Thoracic aorta (tissue), 2 donors: ENCODE data around the gene ARMH4. TPM values are rescaled to one million over a fixed set of nuclear protein-coding genes. Genes with fewer than 3 reads are reported as not detected.
A peak's percentile ranks its signal among the peaks of the same experiment; 100 is the strongest.

Source experiments
- ATAC-seq: fragments of 150-250 bp; one replicate; pipeline ENCODE4 v1.8.0; 2017; ENCODE audit warnings: low read depth; ENCODE audit not compliant: insufficient number of reproducible peaks, low FRiP score
- DNase-seq: peaks from one replicate; pipeline ENCODE4 v3.0.0-alpha.2; 2020; ENCODE audit warnings: low spot score
- H3K27ac ChIP-seq, 2 donors: fragments of 200-600 bp; sonication (generic); 1 replicate in 1 of 2; 2 replicates in 1 of 2; pipeline ENCODE4 v1.5.1; 2016; ENCODE audit warnings: mild to moderate bottlenecking in 2 of 2, moderate library complexity in 2 of 2
- H3K27me3 ChIP-seq: fragments of 200-600 bp; sonication (generic); replicated peaks from 2 replicates; pipeline ENCODE4 v1.6.0; 2016; ENCODE audit warnings: mild to moderate bottlenecking; ENCODE audit not compliant: insufficient read depth
- H3K36me3 ChIP-seq: fragments of 200-600 bp; sonication (generic); one replicate; pipeline ENCODE4 v1.5.1; 2016
- H3K4me1 ChIP-seq, 2 donors: fragments of 200-600 bp; sonication (generic); 1 replicate in 1 of 2; 2 replicates in 1 of 2; pipeline versions ENCODE4 v1.5.1 to v1.6.0; 2016; ENCODE audit warnings: low read depth in 2 of 2, mild to moderate bottlenecking in 1 of 2; ENCODE audit not compliant: control insufficient read depth in 1 of 2
- H3K4me3 ChIP-seq: fragments of 200-600 bp; sonication (generic); 2 replicates; pipeline ENCODE4 v1.5.1; 2016; ENCODE audit warnings: mild to moderate bottlenecking
- H3K9me3 ChIP-seq: fragments of 200-600 bp; sonication (generic); 2 replicates; pipeline ENCODE4 v1.5.1; 2016
- CTCF ChIP-seq: fragments of 200-600 bp; sonication (generic); IDR thresholded peaks from one replicate; pipeline ENCODE4 v1.5.1; 2019; ENCODE audit warnings: antibody characterized with exemption
- total RNA-seq, 2 donors: library from RNA; depleted of rRNA; stranded (reverse); fragments of >200 nt; gene quantifications; one replicate each; pipeline versions ENCODE4 v1.1.0 to v1.2.3, GENCODE V29; 2016

Gene ARMH4
- total RNA-seq, 2 donors from 2014 or later, result 10.0 to 10.8 TPM

- ATAC-seq (no peak), DNase-seq (no peak)
- Histone ChIP-seq H3K27me3 (no peaks in the 10 kb centered on the region), H3K4me3 (no peak overlapping the region), H3K27ac (no peak overlapping the region), H3K4me1 (no peaks in the 10 kb centered on the region), H3K9me3 (no peaks in the 10 kb centered on the region), H3K36me3 (no peaks in the 10 kb centered on the region)
- TF ChIP-seq CTCF, result no peak
Measured at GRCh38 chr14:58026967-58027366, 125.0 kb downstream of the ARMH4 start.

GRCh38 chr14:58026219-58026618 lies 125.8 kb downstream of the ARMH4 start:
- Histone ChIP-seq H3K27ac (no peak overlapping the region), H3K36me3 (no peaks in the 10 kb centered on the region), H3K4me1 (no peaks in the 10 kb centered on the region), H3K4me3 (no peak overlapping the region), H3K9me3 (no peaks in the 10 kb centered on the region), H3K27me3 (no peaks in the 10 kb centered on the region)
- ATAC-seq (no peak), DNase-seq (no peak)
- TF ChIP-seq CTCF, result no peak

- TF ChIP-seq CTCF, result no peak
- Histone ChIP-seq H3K4me1 (no peaks in the 10 kb centered on the region), H3K4me3 (no peak overlapping the region), H3K9me3 (no peaks in the 10 kb centered on the region), H3K36me3 (no peaks in the 10 kb centered on the region), H3K27ac (no peak overlapping the region), H3K27me3 (no peaks in the 10 kb centered on the region)
- DNase-seq (no peak), ATAC-seq (no peak)
Measured at GRCh38 chr14:58014778-58015177, 137.2 kb downstream of the ARMH4 start.

- no peak for DNase-seq
- no peak for ATAC-seq
- H3K36me3 ChIP-seq, result no peaks in the 10 kb centered on the region
- no peak for TF ChIP-seq CTCF
- no peak overlapping the region for H3K27ac ChIP-seq
- no peak overlapping the region for H3K4me3 ChIP-seq
- H3K4me1 ChIP-seq, result peaks cover 10 to 22% of the 10 kb centered on the region in 2 donors
- H3K9me3 ChIP-seq, result no peaks in the 10 kb centered on the region
- H3K27me3 ChIP-seq, result no peaks in the 10 kb centered on the region
Measured at GRCh38 chr14:58002618-58003017, 149.4 kb downstream of the ARMH4 start.

GRCh38 chr14:57999979-58000378 lies 152.0 kb downstream of the ARMH4 start:
- ATAC-seq (no peak), DNase-seq (no peak)
- peak overlapping the region; percentile 45 for H3K4me3 ChIP-seq
- no peak for TF ChIP-seq CTCF
- H3K4me1 ChIP-seq, result peaks cover under 1 to 6% of the 10 kb centered on the region in 2 donors
- no peaks in the 10 kb centered on the region for H3K36me3 ChIP-seq
- H3K27ac ChIP-seq, result peak overlapping the region in 1 of 2 donors; percentile 45
- H3K9me3 ChIP-seq, result no peaks in the 10 kb centered on the region
- H3K27me3 ChIP-seq, result no peaks in the 10 kb centered on the region
